Measurements from ENCODE around the gene ARFGAP3.

ARFGAP3 gene

DNA sequence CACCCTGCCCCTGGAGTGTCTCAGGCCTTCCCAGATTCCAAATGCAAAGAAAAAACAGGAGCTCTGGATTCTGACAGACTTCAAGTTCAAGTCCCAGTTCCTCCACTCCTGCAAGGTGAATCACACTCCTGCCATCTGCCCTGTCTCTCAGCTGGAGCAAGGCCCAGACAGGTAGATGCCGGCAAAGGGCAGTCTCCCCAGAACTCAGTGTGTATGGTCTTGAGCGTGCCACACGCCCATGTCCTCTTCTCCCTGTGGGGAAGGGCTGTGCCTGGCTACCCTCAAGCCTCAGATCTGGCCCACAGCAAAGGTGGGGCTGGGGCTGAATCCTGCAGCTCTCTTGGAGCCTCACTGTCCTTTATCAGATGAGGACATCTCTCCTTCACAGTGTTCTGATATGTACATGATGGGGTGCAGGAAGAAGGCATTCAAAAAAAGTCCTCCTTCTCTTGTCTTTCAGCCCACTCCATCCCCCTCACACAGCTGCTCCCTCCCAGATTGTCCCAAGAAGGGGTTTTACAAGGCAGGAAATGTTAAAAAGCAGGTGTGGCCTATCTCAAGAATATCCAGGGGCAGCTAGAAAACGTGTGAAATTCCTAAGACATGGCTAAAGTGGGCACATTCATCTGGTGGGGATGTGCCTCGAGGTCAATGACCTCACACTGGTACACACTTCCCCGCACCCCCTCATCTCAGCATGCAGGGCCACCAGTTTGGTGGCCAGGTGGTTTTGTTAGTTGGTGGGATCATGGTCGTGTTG is 27.7 kb upstream of the ARFGAP3 start:
- no peak for DNase-seq (ENCODE audit: low read depth in 2 of 2, low spot score in 1 of 2)

DNA sequence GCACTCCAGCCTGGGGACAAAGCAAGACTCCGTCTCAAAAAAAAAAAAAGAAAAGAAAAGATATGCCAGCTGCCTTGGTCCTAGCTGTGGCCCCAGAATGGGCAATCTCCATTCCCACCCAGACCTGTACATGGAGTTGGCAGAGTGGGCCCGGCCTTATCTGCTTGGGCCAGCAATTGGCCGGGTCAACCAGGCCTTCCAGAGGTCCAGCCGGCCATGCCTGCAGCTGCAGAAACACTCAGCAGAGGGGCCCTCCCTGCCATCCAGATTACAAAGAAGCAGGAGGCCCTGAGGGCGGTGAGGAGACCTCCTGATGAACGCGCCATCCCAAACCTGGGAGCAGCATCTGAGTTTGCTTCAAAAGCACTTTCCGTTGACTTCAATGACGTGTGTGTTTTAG is 26.9 kb upstream of the ARFGAP3 start:
- DNase-seq (ENCODE audit: low read depth in 2 of 2, low spot score in 1 of 2) = no peak

DNA sequence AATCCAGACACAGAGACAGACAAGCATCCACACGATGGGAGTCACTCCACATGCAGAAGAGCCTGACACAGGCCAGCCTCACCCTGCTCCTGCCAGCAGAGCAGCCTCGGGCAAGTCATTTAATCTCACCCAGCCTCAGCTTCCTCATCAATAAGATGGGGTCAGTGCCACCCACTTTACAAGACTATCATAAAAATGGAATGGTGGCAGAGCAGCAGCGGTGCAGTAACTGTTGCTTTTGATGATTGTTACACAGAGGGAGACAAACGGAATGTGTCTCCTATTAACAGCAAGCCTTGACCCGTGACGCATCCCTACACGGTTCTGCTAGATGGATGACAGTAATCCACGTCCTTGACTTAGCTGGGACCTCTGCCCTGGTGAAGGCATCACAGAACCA is 26.0 kb upstream of the ARFGAP3 start:
- DNase-seq (ENCODE audit: low read depth in 2 of 2, low spot score in 1 of 2) = no peak

DNA sequence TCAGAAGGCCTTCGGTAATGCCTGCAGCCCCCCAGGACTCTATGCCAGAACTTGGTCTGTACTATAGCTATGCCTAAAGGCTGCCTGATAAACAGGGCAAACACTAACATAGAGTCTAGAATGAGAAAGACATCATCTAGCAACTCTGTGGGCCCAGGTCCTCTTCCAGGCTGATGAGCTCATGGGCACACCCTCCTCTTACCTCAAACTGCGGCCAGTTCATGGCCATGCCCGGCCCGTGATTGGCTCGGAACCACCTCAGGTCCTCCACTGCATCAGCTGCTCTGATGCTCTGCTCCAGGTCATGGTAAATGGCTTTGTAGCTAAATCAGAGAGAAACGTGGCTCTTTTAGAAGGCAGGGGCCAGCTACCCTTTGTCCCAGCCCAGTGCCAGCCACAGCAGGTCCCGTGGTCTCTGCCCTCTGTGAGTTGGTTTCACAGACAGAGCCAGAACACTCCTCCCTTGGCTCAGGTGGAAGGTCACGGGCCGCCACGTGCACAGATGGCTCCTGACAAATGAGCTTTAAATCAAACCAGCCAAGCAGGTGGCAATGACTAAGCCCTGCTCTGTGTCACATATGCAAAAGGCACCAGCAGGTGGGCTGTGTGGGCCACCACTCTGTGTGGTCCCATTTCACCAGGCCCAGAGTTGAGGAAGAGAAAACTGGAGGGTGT is 25.0 kb upstream of the ARFGAP3 start:
- DNase-seq (ENCODE audit: low read depth in 2 of 2, low spot score in 1 of 2) = no peak

DNA sequence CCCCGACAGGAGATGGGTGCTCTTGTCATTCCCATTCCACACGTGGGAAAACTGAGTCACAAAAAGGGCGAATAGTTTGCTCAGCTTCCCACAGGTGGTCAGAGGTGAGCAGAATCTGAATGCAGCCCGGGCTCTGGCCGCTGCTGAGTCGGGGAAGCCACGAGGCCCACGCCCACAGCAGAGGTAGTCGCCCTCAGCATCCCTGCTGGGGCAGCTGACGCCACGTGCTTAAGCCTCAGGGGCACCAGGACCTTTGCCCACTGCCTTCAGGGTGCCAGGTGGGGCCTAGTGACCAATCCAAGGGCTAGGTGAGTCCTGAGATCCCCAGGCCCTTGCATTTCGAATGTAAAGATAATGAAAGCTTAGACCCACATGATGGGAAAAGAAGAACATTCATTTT is 24.2 kb upstream of the ARFGAP3 start:
- no peak for DNase-seq (ENCODE audit: low read depth in 2 of 2, low spot score in 1 of 2)

DNA sequence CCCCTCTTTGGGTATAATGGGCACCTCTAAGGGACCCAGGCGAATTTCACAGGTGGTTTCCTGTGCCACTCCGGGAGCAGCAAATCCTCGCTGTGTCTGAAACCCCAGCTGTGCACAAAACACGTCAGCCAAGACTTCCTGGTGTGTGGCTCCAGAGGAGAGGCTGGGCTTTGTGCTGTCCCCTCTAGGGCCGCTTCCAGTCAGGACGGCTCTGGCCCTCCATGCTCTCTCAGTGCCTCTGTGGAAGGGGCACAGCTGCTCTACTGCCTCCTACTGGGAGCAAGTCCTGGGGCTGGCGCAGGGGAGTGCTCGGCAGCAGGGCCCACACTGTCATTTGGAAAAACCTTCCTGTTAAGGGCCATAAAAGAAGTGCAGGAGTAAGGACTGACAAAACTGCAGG is 23.7 kb upstream of the ARFGAP3 start:
- no peak for DNase-seq (ENCODE audit: low read depth in 2 of 2, low spot score in 1 of 2)

DNA sequence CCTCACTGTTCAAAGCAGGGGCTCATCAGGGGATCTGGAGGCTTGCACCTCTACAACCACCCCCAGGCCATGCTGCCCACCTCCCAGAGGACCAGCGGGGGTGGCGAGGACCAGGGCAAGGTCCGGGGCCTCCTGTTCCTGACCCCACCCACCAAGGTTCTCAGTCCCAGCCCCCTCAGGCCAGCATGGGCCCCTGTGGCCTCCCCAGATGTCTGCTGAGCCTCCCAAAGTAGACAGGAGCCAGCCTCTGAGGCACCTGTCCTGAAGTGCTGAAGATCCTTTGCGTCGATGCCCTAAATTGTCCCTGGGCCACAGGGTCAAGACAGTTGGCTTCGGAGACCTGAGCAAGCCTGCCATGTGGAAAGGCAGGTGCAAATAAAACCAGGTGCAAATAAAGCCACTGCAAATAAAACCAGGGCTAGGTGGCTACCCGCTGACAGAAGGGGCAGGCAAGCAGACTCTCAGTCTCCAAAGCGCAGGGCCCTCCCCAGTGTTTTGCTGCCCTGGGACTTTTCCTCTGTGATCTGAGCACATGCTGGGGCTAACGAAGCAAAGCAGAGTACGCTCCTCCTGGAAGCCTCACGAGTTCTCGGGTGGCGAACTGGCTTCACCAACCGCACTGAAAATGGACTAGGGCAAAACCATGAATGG is 22.4 kb upstream of the ARFGAP3 start:
- DNase-seq (ENCODE audit: low read depth in 2 of 2, low spot score in 1 of 2) = no peak

DNA sequence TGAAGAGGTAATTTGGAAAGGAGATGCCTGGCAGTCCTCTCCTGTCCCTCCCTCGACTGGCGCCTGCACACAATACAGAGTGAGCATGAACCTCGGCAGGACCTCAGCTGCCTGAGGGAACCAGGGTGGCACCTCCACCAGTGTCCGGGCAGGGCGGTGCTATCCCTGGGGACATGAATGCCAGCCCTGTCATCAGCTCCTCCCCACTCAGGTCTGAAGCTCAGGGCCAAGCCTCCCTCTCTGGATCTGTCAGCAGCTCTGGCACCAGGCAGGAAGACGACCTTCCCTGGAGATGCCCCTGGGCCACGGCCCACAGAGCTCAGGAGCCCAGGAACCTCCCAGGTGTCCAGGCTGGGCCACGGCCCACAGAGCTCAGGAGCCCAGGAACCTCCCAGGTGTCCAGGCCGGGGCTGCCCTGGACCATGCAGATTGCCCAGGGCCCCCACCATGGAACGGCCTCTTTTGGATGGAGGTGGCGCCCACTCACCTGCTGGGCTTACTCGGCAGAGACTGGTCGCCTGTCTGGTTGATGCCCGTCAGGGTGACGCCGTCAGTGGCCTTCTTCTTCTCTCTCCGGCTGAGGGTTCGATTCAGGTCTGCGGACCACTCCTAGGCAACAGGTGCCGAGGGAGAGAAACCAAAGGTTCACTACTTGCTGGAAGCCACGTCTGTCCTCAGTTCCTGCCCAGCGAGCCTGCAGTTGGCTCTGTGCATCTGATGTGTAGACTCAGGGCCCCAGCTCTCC is 21.7 kb upstream of the ARFGAP3 start:
- DNase-seq (ENCODE audit: low read depth in 2 of 2, low spot score in 1 of 2) = no peak

DNA sequence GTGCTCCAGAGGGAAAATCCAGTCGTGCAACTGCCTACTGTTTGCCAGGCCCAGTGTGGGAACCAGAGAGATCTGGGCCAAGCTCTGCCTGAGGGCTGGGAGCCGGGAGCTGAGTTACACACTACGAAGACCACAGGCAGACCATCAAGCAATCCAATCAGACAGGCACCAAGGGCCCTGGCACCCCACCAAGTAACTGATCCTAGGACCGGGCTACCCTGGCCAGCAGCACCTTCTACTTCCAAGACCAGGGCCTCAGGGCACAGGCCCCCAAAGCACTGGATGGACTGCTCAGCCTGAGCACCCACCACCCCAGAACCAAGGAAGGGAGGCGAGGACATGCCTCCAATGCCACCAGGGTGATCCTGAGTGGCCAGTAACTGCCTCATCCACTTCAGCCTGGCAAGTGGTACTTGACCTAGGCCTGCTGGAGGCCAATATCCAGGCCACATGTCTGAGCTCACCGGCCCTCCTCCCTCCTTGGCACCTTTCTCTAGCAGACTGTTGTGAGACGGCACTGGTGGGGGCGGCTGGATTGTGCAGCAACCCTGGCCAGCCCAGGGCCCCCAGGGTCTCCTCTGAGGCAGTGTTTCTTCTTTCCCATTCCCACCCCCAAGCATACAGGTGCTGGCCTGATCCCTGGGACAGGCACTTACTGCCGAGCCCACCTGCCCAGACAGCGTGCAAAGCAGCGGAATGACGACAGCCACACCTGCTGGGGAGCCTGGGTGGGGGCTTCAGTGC is 20.7 kb upstream of the ARFGAP3 start:
- no peak for DNase-seq (ENCODE audit: low read depth in 2 of 2, low spot score in 1 of 2)

DNA sequence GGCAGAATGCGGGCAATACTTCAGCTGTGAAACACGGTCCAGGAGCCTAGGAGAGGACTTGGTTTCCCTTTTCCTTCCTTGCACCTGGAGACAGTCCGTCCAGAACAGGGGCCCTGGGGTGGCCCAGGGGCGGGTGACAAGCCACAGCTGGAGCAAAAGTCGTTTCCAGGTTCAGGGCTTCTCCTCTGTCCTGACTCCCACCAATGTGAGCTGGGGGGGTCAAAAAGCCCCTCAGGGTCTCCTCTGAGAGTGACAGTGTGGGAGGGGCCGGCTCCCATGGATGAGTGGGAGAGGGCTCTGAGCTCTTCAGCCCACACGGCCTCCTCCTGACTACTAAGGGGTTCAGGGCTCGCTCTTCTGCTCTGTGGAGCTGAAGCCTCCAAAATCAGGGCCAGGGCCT is 20.1 kb upstream of the ARFGAP3 start:
- DNase-seq (ENCODE audit: low read depth in 2 of 2, low spot score in 1 of 2) = no peak

DNA sequence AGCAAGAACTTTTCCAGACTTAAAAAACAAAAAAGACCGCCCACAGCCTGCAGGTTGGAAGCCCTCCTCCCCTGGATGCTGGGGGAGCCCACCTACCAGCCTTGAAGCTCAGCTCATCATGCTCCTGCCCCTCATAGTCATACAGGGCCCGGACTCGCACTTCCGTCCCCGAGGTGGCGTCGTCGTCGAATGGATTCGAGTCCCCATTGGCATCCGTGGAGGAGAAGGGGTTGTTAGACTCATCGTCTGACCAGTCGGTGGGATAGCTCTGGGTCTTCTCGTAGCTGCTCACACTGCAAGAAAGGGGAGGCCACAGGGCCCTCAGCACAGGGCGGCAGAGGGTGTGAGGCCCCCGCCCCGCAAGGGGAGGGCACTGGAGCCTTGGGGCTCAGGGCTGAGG is 19.0 kb upstream of the ARFGAP3 start:
- no peak for DNase-seq (ENCODE audit: low read depth in 2 of 2, low spot score in 1 of 2)

DNA sequence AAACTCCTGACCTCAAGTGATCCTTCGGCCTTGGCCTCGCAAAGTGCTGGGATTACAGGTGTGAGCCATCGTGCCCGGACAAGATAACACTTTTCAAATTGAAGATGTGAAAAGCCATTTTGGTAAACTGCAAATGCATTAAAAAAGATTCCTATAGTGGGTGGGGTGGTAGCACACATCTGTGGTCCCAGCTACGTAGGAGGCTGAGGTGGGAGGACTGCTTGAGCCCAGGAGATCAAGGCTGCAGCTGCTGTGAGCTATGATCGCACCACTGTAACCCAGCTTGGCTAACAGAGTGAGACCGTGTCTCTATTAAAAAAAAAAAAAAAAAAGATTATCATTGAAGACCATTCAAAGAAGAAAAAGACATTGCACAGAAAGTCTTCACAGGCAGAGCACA is 16.9 kb upstream of the ARFGAP3 start:
- DNase-seq (ENCODE audit: low read depth in 2 of 2, low spot score in 1 of 2) = no peak

DNA sequence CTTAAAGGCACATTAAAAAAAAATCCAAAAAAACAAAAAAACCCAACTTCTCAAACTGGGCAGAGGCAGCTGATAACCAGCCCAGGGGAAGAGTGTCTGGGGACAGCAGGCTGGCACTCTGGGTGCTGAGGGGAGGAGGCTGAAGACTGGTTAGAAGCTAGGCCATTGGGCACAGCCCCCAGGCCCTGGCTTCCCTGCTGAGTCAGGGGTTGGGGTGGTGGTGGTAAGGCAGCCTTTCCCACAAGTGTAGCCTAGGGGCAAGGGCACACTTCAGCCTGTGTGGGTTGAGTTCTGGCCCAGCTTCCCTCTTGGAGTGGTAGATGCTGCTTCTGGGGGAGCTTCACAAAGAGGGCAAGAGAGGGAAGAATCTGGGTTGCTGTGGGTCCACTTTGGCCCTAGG is 16.3 kb upstream of the ARFGAP3 start:
- no peak for DNase-seq (ENCODE audit: low read depth in 2 of 2, low spot score in 1 of 2)

DNA sequence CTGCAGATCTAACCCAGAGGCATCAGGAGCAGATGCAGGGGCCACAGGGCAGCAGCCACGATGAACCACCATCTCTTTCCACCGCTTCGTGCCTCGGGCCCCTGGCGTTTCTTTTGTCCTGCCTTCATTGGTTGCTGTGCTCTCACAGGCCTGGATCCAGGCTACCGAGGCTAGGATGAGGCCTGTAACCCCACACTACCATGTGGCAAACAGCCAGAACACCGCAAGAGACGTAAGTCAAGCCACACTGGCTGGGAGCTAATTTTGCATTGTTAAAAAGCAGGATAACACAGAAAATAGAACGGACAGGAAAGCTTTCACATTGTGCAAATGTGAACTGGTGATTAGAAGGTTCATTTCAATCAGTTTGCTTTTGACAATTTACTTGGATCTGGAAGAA is 15.7 kb upstream of the ARFGAP3 start:
- no peak for DNase-seq (ENCODE audit: low read depth in 2 of 2, low spot score in 1 of 2)

DNA sequence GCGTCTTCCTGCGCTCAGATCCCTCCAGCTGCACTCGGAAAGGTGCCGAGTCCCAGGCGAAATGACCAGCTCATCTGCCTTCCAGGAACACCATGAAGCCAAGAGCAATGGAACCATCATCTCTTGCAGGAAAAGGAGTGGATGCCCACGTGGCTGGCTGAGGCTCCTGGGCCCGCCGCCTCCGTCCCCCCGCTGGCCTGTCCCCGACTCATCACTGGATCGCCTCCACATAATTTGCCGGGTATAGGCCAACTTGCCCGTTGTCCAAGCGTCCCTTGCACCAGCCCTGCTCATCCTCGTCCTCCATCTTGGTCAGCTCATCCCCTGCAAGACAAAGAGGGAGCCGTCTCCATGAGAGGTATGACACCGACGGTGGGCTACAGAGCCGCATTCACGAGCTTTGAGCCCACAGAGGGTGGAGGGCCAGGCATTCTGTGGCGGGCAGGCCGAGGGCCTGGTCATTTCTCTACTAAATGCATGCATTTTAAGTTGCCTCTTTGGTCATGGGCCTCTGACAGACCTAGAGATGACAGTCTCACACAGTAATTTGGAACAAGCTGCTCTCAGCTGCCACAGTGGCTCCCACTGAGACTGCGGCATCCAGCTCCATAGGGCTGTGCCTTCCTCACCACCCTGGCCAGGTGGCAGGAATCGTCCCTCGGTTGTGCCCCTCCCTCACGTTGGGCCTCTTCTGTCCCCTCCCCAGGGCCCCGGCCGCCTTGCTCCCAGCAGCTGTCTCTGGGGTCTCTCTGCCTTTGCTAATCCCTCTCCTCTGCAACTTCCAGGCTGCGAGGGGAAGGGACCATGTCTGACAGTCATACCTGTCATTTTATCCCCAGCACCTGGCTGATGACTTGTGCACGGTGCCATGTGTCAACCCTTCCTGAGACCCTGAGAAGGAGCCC is 14.3 kb upstream of the ARFGAP3 start:
- no peak for DNase-seq (ENCODE audit: low read depth in 2 of 2, low spot score in 1 of 2)

DNA sequence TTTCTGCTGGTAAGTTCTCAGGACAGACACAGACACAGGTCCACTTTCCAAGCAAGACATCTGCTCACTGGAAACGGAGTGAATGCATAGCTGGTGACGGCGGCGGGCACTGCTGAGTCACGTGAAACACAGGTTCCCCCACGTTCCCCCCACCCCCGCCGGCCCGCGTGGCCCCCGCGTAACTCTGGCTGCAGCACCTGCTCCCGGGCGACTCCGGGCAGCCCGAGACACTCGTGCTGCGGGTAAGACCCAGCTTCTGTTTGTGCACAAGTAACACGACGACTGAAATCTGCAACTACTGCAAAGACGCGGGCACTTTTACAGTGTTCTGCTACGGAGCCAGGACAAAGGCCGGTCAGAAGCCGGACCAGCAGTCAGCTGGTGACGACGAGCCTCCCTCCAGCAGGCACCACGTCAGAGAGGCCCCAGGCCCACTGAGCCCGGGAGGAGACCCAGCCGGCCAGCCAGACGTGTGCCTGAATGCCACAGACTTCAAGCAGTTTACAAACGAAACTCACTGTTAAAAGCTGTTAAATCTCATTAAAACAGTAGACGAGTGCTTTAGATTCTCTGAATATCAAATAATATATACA is 12.9 kb upstream of the ARFGAP3 start:
- no peak for DNase-seq (ENCODE audit: low read depth in 2 of 2, low spot score in 1 of 2)

DNA sequence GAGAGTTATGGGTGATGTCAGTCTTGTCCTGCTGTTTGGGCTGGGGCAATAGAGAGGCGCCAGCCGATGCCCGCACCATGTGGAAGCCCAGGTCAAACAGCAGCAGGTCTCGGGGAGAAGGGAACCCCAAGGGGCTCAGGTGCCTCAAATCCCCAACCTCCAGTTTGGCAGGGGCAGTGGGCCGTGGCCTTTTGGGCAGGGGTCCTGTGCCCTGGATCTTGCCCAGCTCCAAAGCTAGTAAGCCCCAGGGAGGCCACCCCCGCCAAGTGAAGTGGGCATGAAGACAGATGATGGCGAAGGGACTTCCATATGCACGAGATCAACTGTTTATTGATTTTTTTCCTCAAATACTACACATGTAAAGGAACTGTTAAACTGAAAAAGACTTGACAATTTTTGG is 12.4 kb upstream of the ARFGAP3 start:
- no peak for DNase-seq (ENCODE audit: low read depth in 2 of 2, low spot score in 1 of 2)

DNA sequence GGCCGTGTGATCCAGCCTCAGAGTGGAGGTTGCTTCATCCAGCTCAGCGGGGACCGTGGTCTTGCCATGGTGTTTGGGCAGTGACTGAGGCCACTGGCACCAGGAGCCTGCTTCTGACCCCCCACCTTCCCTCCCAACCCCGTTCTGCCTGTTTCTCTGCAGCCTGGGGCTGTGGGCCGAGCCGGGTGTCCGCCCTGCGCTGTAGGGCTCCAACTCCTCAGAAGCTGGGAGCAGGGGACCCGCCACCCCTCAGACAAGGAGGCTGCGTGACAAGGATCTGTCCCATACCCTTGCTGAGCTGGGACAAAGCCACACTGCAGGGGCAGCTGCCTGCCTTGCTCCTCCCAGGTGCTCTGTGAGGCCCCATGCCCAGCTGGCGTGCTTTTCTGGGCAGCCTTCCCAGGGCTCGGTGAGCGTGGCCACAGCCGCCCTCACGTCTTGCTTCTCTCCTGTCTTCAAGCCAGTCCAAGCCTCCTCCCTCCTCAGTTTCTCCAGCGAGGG is 11.7 kb upstream of the ARFGAP3 start:
- no peak for DNase-seq (ENCODE audit: low read depth in 2 of 2, low spot score in 1 of 2)

DNA sequence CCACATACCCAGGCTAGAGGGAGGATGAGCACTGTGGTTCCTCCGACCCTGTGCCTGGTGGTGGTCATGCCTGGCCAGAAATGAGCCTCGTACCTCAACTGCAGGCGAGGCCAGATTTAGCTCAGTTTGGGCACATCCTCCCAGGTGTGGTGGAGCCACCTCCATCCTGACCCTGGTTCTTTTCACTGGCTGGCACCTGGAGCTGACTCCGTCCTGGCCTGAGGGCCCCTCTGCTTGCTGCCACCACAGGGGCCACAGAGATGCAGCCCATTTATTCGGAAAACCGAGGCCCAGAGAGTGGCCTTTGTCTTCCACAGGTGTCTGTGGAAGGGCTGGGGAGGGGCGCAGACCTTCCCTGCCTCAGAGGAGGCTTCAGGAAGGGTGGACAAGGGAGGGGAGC is 9.0 kb upstream of the ARFGAP3 start:
- no peak for DNase-seq (ENCODE audit: low read depth in 2 of 2, low spot score in 1 of 2)

DNA sequence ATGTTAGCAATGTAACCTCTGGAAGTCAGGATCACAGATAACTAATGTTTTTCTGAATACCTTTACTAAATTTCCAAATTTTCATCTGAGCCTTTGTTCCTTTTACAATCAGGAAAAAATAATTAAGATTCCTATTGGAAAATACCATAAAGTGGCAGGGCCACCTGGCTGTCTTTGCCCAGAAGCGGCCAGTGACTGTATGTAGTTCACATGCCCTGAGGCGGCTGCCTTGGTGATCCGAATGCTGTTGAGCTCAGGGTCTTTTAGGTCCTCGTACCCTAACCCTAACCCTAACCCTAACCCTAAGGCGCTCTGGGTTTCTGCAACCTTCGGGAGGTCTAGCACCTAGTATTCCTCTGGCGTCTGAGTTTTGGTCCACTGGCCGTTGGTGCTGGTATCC is 8.5 kb upstream of the ARFGAP3 start:
- no peak for DNase-seq (ENCODE audit: low read depth in 2 of 2, low spot score in 1 of 2)
